ENCODE measurements around the gene GRIN3A. TPM values are rescaled to one million over a fixed set of nuclear protein-coding genes. Genes with fewer than 3 reads are reported as not detected.

GRIN3A gene
- total RNA-seq, 4 donors from 2014 or later, result 0.21 TPM; not detected in 3

- Histone ChIP-seq H3K27me3 (no peaks in the 10 kb centered on the region), H3K36me3 (peaks cover 12% of the 10 kb centered on the region), H3K4me3 (no peak overlapping the region), H3K27ac (no peak overlapping the region), H3K9me3 (no peaks in the 10 kb centered on the region), H3K4me1 (no peaks in the 10 kb centered on the region)
- TF ChIP-seq POLR2AphosphoS5 (IDR thresholded peaks at IDR 0.05) (no peak), EP300 (IDR thresholded peaks at IDR 0.05) (no peak), POLR2A (IDR thresholded peaks at IDR 0.05) (no peak), CTCF (IDR thresholded peaks at IDR 0.05) (no peak)
- WGBS, result 77% methylated on average over 2 of the region's 2 CpGs
- DNase-seq (ENCODE audit: low spot score in 2 of 2), result no peak
Observed at GRCh38 chr9:101572316-101572715, 166.1 kb downstream of the GRIN3A start.

GRCh38 chr9:101571114-101571513 is 167.3 kb downstream of the GRIN3A start:
- WGBS, result 83% methylated on average over 1 of the region's 1 CpG
- Histone ChIP-seq H3K27ac (no peak overlapping the region), H3K4me3 (no peak overlapping the region), H3K27me3 (no peaks in the 10 kb centered on the region), H3K9me3 (no peaks in the 10 kb centered on the region), H3K36me3 (peaks cover 12% of the 10 kb centered on the region), H3K4me1 (no peaks in the 10 kb centered on the region)
- no peak for DNase-seq (ENCODE audit: low spot score in 2 of 2)
- TF ChIP-seq CTCF (IDR thresholded peaks at IDR 0.05) (no peak), POLR2A (IDR thresholded peaks at IDR 0.05) (no peak)

GRCh38 chr9:101569741-101570501 is 168.5 kb downstream of the GRIN3A start:
- no peaks in the 10 kb centered on the region for H3K9me3 ChIP-seq
- TF ChIP-seq POLR2AphosphoS5 (IDR thresholded peaks at IDR 0.05) (no peak), POLR2A (IDR thresholded peaks at IDR 0.05) (no peak), EP300 (IDR thresholded peaks at IDR 0.05) (no peak), CTCF (IDR thresholded peaks at IDR 0.05) (no peak)
- H3K27ac ChIP-seq, result no peak overlapping the region
- no peaks in the 10 kb centered on the region for H3K27me3 ChIP-seq
- no peaks in the 10 kb centered on the region for H3K4me1 ChIP-seq
- no peak overlapping the region for H3K4me3 ChIP-seq
- 75% methylated on average over 5 of the region's 5 CpGs for WGBS
- peaks cover 18% of the 10 kb centered on the region for H3K36me3 ChIP-seq
- no peak for DNase-seq (ENCODE audit: low spot score in 2 of 2)

GRCh38 chr9:101567725-101568350 is 170.6 kb downstream of the GRIN3A start:
- H3K36me3 ChIP-seq, result peaks cover 39% of the 10 kb centered on the region
- 92% methylated on average over 3 of the region's 3 CpGs for WGBS

More at GRCh38 chr9:101567725-101568350, 170.6 kb downstream of the GRIN3A start:
- Histone ChIP-seq H3K27me3 (no peaks in the 10 kb centered on the region), H3K27ac (no peak overlapping the region), H3K9me3 (no peaks in the 10 kb centered on the region), H3K4me3 (no peak overlapping the region), H3K4me1 (no peaks in the 10 kb centered on the region)
- no peak for TF ChIP-seq EP300 (IDR thresholded peaks at IDR 0.05)
- no peak for TF ChIP-seq CTCF (IDR thresholded peaks at IDR 0.05)
- no peak for TF ChIP-seq POLR2AphosphoS5 (IDR thresholded peaks at IDR 0.05)
- no peak for TF ChIP-seq POLR2A (IDR thresholded peaks at IDR 0.05)
- no peak for DNase-seq (ENCODE audit: low spot score in 2 of 2)
